ENCODE measurements around the gene PLXNA4.

PLXNA4 gene

DNA sequence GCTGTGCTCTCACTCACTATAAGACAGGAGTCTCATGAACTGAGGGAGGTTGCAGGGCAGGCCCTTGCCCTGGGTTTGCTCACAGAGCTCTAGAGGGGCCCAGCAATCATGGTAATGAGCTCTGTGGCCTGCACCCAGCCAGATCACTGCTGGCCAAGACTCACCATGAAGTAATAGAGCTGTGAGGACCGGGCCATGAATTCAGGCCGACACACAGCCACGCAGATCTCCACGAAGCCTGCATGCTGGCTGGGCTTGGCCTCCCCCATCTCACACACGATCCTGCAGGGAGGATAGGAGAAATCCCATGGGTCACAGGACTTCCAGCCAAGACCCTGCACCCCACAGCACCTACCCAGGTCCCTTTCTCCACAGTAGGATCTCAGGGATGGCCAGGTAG, 382.4 kb downstream of the PLXNA4 start:
- CTCF ChIA-PET = no interaction called here
- Histone ChIP-seq H3K4me1 (ENCODE audit: control insufficient read depth, insufficient read depth, low read length) (no peaks in the 10 kb centered on the region), H3K36me3 (ENCODE audit: control insufficient read depth in 2 of 2, insufficient read depth in 1 of 2, low read length in 2 of 2) (no peaks in the 10 kb centered on the region), H3K27ac (ENCODE audit: extremely low read depth, low read depth, low read length) (no peak overlapping the region), H3K9me3 (ENCODE audit: control insufficient read depth, insufficient read depth, low read depth, low read length) (no peaks in the 10 kb centered on the region), H3K4me3 (ENCODE audit: low read depth, low read length) (no peak overlapping the region)
- no peak for TF ChIP-seq ZNF621 (tag by site-specific recombination; IDR thresholded peaks at IDR 0.05)
- no peak for TF ChIP-seq ZNF830 (tag by site-specific recombination; IDR thresholded peaks at IDR 0.05; ENCODE audit: low read depth)
- TF ChIP-seq, protein P1, sequence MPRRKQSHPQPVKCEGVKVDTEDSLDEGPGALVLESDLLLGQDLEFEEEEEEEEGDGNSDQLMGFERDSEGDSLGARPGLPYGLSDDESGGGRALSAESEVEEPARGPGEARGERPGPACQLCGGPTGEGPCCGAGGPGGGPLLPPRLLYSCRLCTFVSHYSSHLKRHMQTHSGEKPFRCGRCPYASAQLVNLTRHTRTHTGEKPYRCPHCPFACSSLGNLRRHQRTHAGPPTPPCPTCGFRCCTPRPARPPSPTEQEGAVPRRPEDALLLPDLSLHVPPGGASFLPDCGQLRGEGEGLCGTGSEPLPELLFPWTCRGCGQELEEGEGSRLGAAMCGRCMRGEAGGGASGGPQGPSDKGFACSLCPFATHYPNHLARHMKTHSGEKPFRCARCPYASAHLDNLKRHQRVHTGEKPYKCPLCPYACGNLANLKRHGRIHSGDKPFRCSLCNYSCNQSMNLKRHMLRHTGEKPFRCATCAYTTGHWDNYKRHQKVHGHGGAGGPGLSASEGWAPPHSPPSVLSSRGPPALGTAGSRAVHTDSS (tag by site-specific recombination; IDR thresholded peaks at IDR 0.05) = no peak
- TF ChIP-seq ZNF623 (tag by site-specific recombination; IDR thresholded peaks at IDR 0.05) = no peak
- TF ChIP-seq, protein P2, sequence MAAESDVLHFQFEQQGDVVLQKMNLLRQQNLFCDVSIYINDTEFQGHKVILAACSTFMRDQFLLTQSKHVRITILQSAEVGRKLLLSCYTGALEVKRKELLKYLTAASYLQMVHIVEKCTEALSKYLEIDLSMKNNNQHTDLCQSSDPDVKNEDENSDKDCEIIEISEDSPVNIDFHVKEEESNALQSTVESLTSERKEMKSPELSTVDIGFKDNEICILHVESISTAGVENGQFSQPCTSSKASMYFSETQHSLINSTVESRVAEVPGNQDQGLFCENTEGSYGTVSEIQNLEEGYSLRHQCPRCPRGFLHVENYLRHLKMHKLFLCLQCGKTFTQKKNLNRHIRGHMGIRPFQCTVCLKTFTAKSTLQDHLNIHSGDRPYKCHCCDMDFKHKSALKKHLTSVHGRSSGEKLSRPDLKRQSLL (tag by site-specific recombination; IDR thresholded peaks at IDR 0.05) = no peak
- TF ChIP-seq, protein P3, sequence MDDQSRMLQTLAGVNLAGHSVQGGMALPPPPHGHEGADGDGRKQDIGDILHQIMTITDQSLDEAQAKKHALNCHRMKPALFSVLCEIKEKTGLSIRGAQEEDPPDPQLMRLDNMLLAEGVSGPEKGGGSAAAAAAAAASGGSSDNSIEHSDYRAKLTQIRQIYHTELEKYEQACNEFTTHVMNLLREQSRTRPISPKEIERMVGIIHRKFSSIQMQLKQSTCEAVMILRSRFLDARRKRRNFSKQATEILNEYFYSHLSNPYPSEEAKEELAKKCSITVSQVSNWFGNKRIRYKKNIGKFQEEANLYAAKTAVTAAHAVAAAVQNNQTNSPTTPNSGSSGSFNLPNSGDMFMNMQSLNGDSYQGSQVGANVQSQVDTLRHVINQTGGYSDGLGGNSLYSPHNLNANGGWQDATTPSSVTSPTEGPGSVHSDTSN (CRISPR knock-in tag; IDR thresholded peaks at IDR 0.05) = no peak
- no peak for TF ChIP-seq ZNF660 (tag by site-specific recombination; IDR thresholded peaks at IDR 0.05)
- no peak for TF ChIP-seq ZBTB1 (tag by site-specific recombination; IDR thresholded peaks at IDR 0.05)
- no peak for TF ChIP-seq ZNF202 (tag by site-specific recombination; IDR thresholded peaks at IDR 0.05; ENCODE audit: borderline replicate concordance)
- TF ChIP-seq ZNF670 (tag by site-specific recombination; IDR thresholded peaks at IDR 0.05; ENCODE audit: low read depth) = no peak
- POLR2A ChIA-PET = no interaction called here

DNA sequence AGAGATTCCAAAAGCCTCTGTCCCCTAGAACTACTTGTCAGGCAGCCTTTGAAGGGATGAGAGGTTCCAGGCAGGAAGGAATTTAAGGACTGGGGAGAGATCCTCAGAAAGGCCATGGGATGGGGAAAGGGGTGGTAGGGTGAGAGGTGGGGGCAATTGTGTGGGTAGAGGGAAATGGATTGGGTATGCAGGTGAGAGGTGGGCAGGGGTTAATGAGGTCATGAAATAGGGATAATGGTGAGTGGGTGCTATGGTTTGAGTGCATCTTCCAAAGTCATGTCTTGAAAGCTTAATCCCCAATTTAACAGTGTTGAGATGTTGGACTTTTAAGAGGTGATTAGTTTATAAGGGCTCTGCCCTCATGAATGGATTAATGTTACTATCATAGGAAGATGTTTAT, 383.5 kb downstream of the PLXNA4 start:
- H3K9me3 ChIP-seq (ENCODE audit: control insufficient read depth, insufficient read depth, low read depth, low read length) = no peaks in the 10 kb centered on the region
- no peaks in the 10 kb centered on the region for H3K4me1 ChIP-seq (ENCODE audit: control insufficient read depth, insufficient read depth, low read length)
- H3K4me3 ChIP-seq (ENCODE audit: low read depth, low read length) = no peak overlapping the region
- H3K27ac ChIP-seq (ENCODE audit: extremely low read depth, low read depth, low read length) = no peak overlapping the region
- CTCF ChIA-PET = no interaction called here
- H3K36me3 ChIP-seq (ENCODE audit: control insufficient read depth in 2 of 2, insufficient read depth in 1 of 2, low read length in 2 of 2) = no peaks in the 10 kb centered on the region
- POLR2A ChIA-PET = no interaction called here
- no peak for TF ChIP-seq BCL11A (tag by site-specific recombination; IDR thresholded peaks at IDR 0.05; ENCODE audit: low read depth)
- no peak for TF ChIP-seq ZNF76 (tag by site-specific recombination; IDR thresholded peaks at IDR 0.05; ENCODE audit: borderline replicate concordance, low read depth)
- TF ChIP-seq ZNF292 (tag by site-specific recombination; IDR thresholded peaks at IDR 0.05; ENCODE audit: borderline replicate concordance, low read depth) = no peak
- TF ChIP-seq EGR2 (tag by site-specific recombination; IDR thresholded peaks at IDR 0.05; ENCODE audit: low read depth) = peak; percentile 77
- peak; percentile 51; the same call in 1 of the 2 replicates for TF ChIP-seq ZFHX2 (tag by site-specific recombination; conservative IDR thresholded peaks at IDR 0.05)
- TF ChIP-seq ZBTB48 (tag by site-specific recombination; IDR thresholded peaks at IDR 0.05) = no peak
- TF ChIP-seq YY1 (tag by site-specific recombination; IDR thresholded peaks at IDR 0.05) = no peak
- no peak for TF ChIP-seq ZBTB7A (tag by site-specific recombination; IDR thresholded peaks at IDR 0.05; ENCODE audit: low read depth)
- no peak for TF ChIP-seq ZNF558 (tag by site-specific recombination; IDR thresholded peaks at IDR 0.05)
- no peak for TF ChIP-seq ZNF335 (tag by site-specific recombination; conservative IDR thresholded peaks at IDR 0.05)
- TF ChIP-seq ZNF530 (tag by site-specific recombination; IDR thresholded peaks at IDR 0.05; ENCODE audit: low read depth) = no peak
- TF ChIP-seq ZNF747 (tag by site-specific recombination; IDR thresholded peaks at IDR 0.05) = no peak
- TF ChIP-seq ZNF623 (tag by site-specific recombination; IDR thresholded peaks at IDR 0.05) = no peak
- no peak for TF ChIP-seq MEIS1 (CRISPR knock-in tag; IDR thresholded peaks at IDR 0.05; ENCODE audit: borderline replicate concordance)
- TF ChIP-seq ZNF114 (tag by site-specific recombination; IDR thresholded peaks at IDR 0.05) = no peak

All from HEK293 (cell line).